ENCODE data around the gene PDSS2.
"Not testable (repeated sequence)": the region's sequence is repeated elsewhere in the genome, so short reads cannot be mapped to it uniquely, and the experiment has no call there.

PDSS2 gene

GRCh38 chr6:107173779-107174178 is 285.6 kb downstream of the PDSS2 start:
- no peak overlapping the region for H3K4me3 ChIP-seq (ENCODE audit: low read length)
- no peak overlapping the region for H3K27ac ChIP-seq (ENCODE audit: low read depth, low read length)
- no peaks in the 10 kb centered on the region for H3K36me3 ChIP-seq (ENCODE audit: control insufficient read depth, insufficient read depth, low read length)

GRCh38 chr6:107171513-107171912 is 287.9 kb downstream of the PDSS2 start:
- no peak overlapping the region for H3K27ac ChIP-seq (ENCODE audit: low read depth, low read length)
- H3K27me3 ChIP-seq (ENCODE audit: control insufficient read depth, insufficient read depth, low read length) = no peaks in the 10 kb centered on the region
- no peaks in the 10 kb centered on the region for H3K36me3 ChIP-seq (ENCODE audit: control insufficient read depth, insufficient read depth, low read length)
- no peaks in the 10 kb centered on the region for H3K4me1 ChIP-seq (ENCODE audit: control insufficient read depth, insufficient read depth, low read length)
- no peak overlapping the region for H3K9ac ChIP-seq (ENCODE audit: low read length)
- no peak overlapping the region for H3K4me3 ChIP-seq (ENCODE audit: low read length)

More at GRCh38 chr6:107173779-107174178, 285.6 kb downstream of the PDSS2 start:
- Histone ChIP-seq H3K9ac (ENCODE audit: low read length) (no peak overlapping the region), H3K27me3 (ENCODE audit: control insufficient read depth, insufficient read depth, low read length) (no peaks in the 10 kb centered on the region), H3K4me1 (ENCODE audit: control insufficient read depth, insufficient read depth, low read length) (no peaks in the 10 kb centered on the region)

- H3K9ac ChIP-seq (ENCODE audit: low read length); H3K27me3 ChIP-seq (ENCODE audit: control insufficient read depth, insufficient read depth, low read length); H3K27ac ChIP-seq (ENCODE audit: low read depth, low read length); H3K36me3 ChIP-seq (ENCODE audit: control insufficient read depth, insufficient read depth, low read length); H3K4me1 ChIP-seq (ENCODE audit: control insufficient read depth, insufficient read depth, low read length); H3K4me3 ChIP-seq (ENCODE audit: low read length): not testable (repeated sequence)
These were observed 295.1 kb downstream of the PDSS2 start for GRCh38 chr6:107164299-107164698.

- no peak overlapping the region for H3K9ac ChIP-seq (ENCODE audit: low read length)
- no peak overlapping the region for H3K27ac ChIP-seq (ENCODE audit: low read depth, low read length)
- no peaks in the 10 kb centered on the region for H3K36me3 ChIP-seq (ENCODE audit: control insufficient read depth, insufficient read depth, low read length)
- H3K4me3 ChIP-seq (ENCODE audit: low read length) = no peak overlapping the region
- no peaks in the 10 kb centered on the region for H3K4me1 ChIP-seq (ENCODE audit: control insufficient read depth, insufficient read depth, low read length)
- H3K27me3 ChIP-seq (ENCODE audit: control insufficient read depth, insufficient read depth, low read length) = no peaks in the 10 kb centered on the region
These were observed 297.8 kb downstream of the PDSS2 start for GRCh38 chr6:107161521-107161920.

GRCh38 chr6:107156617-107157016 is 302.7 kb downstream of the PDSS2 start:
- H3K36me3 ChIP-seq (ENCODE audit: control insufficient read depth, insufficient read depth, low read length) = no peaks in the 10 kb centered on the region
- H3K4me1 ChIP-seq (ENCODE audit: control insufficient read depth, insufficient read depth, low read length) = no peaks in the 10 kb centered on the region
- H3K9ac ChIP-seq (ENCODE audit: low read length) = no peak overlapping the region
- no peaks in the 10 kb centered on the region for H3K27me3 ChIP-seq (ENCODE audit: control insufficient read depth, insufficient read depth, low read length)
- H3K4me3 ChIP-seq (ENCODE audit: low read length) = no peak overlapping the region
- H3K27ac ChIP-seq (ENCODE audit: low read depth, low read length) = no peak overlapping the region

- Histone ChIP-seq H3K4me3 (ENCODE audit: low read length) (no peak overlapping the region), H3K9ac (ENCODE audit: low read length) (no peak overlapping the region), H3K4me1 (ENCODE audit: control insufficient read depth, insufficient read depth, low read length) (no peaks in the 10 kb centered on the region), H3K27ac (ENCODE audit: low read depth, low read length) (no peak overlapping the region), H3K27me3 (ENCODE audit: control insufficient read depth, insufficient read depth, low read length) (no peaks in the 10 kb centered on the region), H3K36me3 (ENCODE audit: control insufficient read depth, insufficient read depth, low read length) (peaks cover 2% of the 10 kb centered on the region)
These were observed 304.6 kb downstream of the PDSS2 start for GRCh38 chr6:107154801-107155160.

GRCh38 chr6:107154131-107154800 is 305.1 kb downstream of the PDSS2 start:
- no peak overlapping the region for H3K4me3 ChIP-seq (ENCODE audit: low read length)
- H3K4me1 ChIP-seq (ENCODE audit: control insufficient read depth, insufficient read depth, low read length) = no peaks in the 10 kb centered on the region
- H3K27me3 ChIP-seq (ENCODE audit: control insufficient read depth, insufficient read depth, low read length) = no peaks in the 10 kb centered on the region
- H3K36me3 ChIP-seq (ENCODE audit: control insufficient read depth, insufficient read depth, low read length) = peaks cover 2% of the 10 kb centered on the region
- no peak overlapping the region for H3K9ac ChIP-seq (ENCODE audit: low read length)
- no peak overlapping the region for H3K27ac ChIP-seq (ENCODE audit: low read depth, low read length)

GRCh38 chr6:107152638-107153430 is 306.5 kb downstream of the PDSS2 start:
- H3K4me1 ChIP-seq (ENCODE audit: control insufficient read depth, insufficient read depth, low read length) = no peaks in the 10 kb centered on the region
- H3K9ac ChIP-seq (ENCODE audit: low read length) = no peak overlapping the region
- no peak overlapping the region for H3K27ac ChIP-seq (ENCODE audit: low read depth, low read length)
- peaks cover 2% of the 10 kb centered on the region for H3K36me3 ChIP-seq (ENCODE audit: control insufficient read depth, insufficient read depth, low read length)
- no peak overlapping the region for H3K4me3 ChIP-seq (ENCODE audit: low read length)
- no peaks in the 10 kb centered on the region for H3K27me3 ChIP-seq (ENCODE audit: control insufficient read depth, insufficient read depth, low read length)

- no peaks in the 10 kb centered on the region for H3K4me1 ChIP-seq (ENCODE audit: control insufficient read depth, insufficient read depth, low read length)
- no peak overlapping the region for H3K27ac ChIP-seq (ENCODE audit: low read depth, low read length)
- no peak overlapping the region for H3K9ac ChIP-seq (ENCODE audit: low read length)
- no peaks in the 10 kb centered on the region for H3K36me3 ChIP-seq (ENCODE audit: control insufficient read depth, insufficient read depth, low read length)
- no peak overlapping the region for H3K4me3 ChIP-seq (ENCODE audit: low read length)
- no peaks in the 10 kb centered on the region for H3K27me3 ChIP-seq (ENCODE audit: control insufficient read depth, insufficient read depth, low read length)
These were observed 314.7 kb downstream of the PDSS2 start for GRCh38 chr6:107144666-107145065.

GRCh38 chr6:107144014-107144413 is 315.4 kb downstream of the PDSS2 start:
- Histone ChIP-seq H3K9ac (ENCODE audit: low read length) (no peak overlapping the region), H3K4me1 (ENCODE audit: control insufficient read depth, insufficient read depth, low read length) (no peaks in the 10 kb centered on the region), H3K27ac (ENCODE audit: low read depth, low read length) (no peak overlapping the region), H3K4me3 (ENCODE audit: low read length) (no peak overlapping the region), H3K27me3 (ENCODE audit: control insufficient read depth, insufficient read depth, low read length) (no peaks in the 10 kb centered on the region), H3K36me3 (ENCODE audit: control insufficient read depth, insufficient read depth, low read length) (no peaks in the 10 kb centered on the region)

GRCh38 chr6:107140581-107140980 is 318.8 kb downstream of the PDSS2 start:
- Histone ChIP-seq H3K27ac (ENCODE audit: low read depth, low read length) (no peak overlapping the region), H3K4me3 (ENCODE audit: low read length) (no peak overlapping the region), H3K27me3 (ENCODE audit: control insufficient read depth, insufficient read depth, low read length) (no peaks in the 10 kb centered on the region), H3K9ac (ENCODE audit: low read length) (no peak overlapping the region), H3K4me1 (ENCODE audit: control insufficient read depth, insufficient read depth, low read length) (no peaks in the 10 kb centered on the region), H3K36me3 (ENCODE audit: control insufficient read depth, insufficient read depth, low read length) (no peaks in the 10 kb centered on the region)

GRCh38 chr6:107136324-107136723 is 323.0 kb downstream of the PDSS2 start:
- H3K27ac ChIP-seq (ENCODE audit: low read depth, low read length); H3K36me3 ChIP-seq (ENCODE audit: control insufficient read depth, insufficient read depth, low read length); H3K4me3 ChIP-seq (ENCODE audit: low read length); H3K9ac ChIP-seq (ENCODE audit: low read length); H3K27me3 ChIP-seq (ENCODE audit: control insufficient read depth, insufficient read depth, low read length); H3K4me1 ChIP-seq (ENCODE audit: control insufficient read depth, insufficient read depth, low read length): not testable (repeated sequence)
